Fibroblast of skin of back (primary cell): ENCODE data around the gene TBXA2R.

Source experiments
- DNase-seq: peaks from one replicate; pipeline ENCODE4 v3.0.0-alpha.2; 2013

Gene TBXA2R

DNA sequence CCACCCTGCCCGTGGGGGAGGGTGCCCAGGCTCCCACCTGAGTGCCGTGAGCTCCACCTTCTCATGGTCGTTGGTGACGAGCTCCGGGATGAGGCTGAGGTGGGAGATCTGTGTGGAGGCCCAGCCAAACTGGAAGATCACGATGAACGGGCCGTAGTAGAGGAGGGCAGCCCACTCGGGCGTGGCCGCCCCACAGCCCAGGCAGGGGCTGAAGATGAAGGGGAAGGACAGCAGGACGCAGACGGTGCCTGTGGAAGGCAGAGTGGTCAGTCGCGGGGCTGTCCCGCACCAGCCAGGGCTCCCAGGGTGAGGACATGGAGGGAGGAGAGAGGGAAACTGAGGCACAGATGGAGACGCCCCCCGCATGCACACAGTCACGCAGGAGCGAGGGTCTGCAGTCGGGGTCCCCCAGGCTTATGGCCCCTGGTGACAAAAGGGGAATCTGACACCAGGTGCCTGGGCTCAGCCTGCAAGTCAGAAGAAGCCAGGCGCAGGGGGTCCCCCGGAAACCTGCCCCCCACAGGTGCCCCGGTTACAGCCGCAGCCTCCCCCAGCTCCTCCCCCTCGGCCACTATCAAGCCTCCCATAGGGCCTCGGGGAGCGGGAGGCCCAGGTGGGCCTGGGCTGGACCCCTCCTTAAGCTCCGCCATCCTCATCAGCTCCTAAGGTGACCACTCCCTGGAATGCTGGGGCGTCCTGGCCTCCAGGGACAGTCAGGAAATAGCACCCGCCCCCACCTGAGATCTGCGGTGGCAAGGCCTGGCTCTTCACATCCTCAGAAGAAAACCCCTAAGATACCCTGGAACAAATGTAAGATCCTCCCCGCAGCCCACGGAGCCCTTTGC lies 55.5 kb downstream of the TBXA2R start:
- no peak for DNase-seq

DNA sequence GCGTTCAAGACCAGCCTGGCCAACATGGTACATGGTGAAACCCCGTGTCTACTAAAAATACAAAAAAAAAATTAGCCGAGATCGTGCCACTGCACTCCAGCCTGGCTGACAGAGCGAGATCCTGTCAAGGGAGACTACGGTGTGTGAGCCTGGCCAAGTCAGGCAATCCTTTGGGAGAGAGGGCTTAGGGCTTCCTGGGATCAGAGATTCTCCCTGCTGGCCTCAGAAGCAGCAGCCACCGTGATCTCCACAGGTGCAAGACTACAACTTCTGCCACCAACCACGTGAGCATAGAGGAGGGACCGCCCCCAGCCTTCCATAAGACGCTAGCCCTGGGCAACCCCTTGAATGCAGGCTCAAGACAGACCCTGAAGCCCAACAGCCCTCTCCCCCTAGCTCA lies 56.9 kb downstream of the TBXA2R start:
- DNase-seq, result no peak

DNA sequence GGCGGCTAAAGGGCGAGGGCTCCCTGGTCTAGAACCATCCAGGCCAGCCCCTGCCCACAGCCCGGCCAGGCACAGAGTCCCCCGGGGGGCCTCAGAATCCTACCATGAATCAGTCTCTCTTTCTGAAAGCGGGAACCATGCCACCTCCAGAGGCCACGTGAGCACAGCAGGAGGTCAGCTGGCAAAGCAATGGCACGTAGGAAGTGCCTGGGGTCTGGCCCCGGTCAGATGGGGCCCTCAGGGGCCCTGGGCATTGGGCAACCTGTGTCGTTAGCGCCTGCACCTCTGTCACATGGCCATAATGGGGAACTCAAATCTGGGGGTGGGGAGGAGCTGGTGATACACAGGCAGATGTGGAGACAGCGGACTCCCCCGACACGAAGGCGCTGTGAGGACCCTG lies 58.1 kb downstream of the TBXA2R start:
- no peak for DNase-seq

DNA sequence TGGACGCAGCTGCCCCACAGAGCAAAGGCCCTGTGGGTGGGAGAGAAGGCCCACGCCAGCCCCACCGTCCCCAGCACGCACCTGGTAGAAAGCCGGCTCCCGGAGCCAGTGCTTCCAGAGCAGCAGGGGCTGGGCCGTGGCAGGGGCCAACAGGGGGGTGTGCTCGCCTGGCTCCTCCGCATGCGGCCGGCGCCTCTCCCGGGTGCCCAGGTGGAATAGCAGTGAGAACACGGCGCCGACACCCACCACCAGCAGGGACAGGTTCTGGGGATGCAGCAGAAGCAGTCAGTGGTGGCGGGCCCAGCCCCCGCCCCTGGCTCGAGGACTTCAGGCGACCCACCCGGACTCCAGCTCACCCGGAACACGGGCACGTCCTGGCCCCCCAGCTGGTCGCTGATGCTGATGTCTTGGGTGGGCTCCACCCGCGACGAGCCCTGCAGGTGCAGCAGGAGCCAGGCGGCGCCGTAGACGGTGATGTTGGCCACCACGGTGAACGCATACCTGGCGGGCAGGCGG lies 58.9 kb downstream of the TBXA2R start:
- no peak for DNase-seq

DNA sequence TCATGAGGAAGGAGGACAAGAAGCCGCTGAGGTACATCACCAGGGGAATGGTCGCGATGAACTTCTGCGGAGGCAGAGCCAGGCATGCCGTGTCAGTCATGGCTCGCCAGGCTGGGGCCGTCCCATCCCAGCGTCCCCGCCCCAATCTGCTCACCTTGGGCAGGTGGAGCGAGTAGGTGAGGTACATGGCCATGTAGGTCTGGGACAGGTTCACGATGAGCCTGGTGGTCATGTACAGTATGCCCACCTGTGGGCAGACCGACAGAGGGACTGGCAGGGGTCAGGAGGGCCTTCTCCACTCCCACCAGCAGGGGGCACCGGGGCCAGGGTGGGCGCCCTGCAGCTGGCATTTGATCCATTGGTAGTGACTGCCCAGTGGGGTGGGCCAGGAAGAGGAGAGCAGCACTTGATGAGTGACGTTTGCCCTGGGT lies 59.4 kb downstream of the TBXA2R start:
- DNase-seq, result no peak

DNA sequence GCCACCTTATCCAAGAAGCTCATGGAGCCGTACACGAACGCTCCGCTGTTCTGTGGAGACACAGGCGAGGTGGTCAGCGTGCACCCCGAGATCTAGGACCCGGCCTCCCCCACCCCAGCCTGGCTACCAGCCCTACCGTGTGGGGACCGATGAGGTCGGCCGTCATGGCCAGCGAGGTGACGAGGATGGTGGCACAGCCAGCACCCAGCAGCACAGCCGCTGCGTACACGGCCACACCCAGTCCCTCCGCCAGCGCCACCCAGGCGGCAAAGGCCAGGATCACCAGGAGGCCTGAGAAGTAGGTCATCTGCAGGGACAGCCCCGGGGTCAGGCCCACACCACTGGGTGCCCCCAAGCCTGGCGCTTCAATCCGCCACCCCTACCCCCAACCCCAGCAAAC lies 60.6 kb downstream of the TBXA2R start:
- DNase-seq, result no peak

DNA sequence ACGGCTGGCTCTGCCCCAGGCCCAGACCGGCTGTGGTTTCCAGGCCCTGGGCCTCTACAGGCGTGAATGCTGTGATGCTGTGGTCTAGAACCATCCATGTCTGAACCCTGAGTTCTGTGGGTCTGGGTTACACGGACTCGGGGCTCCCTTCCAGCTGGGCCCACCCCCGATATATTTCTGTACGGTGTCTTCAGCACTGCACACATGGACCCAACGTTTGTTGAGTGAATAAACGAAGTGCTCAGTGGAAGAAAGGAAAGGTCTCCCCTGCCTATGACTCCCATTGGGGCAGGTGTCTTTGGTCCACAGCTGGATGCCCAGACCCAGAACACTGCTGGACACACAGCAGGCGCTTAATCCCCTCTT lies 61.0 kb downstream of the TBXA2R start:
- no peak for DNase-seq

DNA sequence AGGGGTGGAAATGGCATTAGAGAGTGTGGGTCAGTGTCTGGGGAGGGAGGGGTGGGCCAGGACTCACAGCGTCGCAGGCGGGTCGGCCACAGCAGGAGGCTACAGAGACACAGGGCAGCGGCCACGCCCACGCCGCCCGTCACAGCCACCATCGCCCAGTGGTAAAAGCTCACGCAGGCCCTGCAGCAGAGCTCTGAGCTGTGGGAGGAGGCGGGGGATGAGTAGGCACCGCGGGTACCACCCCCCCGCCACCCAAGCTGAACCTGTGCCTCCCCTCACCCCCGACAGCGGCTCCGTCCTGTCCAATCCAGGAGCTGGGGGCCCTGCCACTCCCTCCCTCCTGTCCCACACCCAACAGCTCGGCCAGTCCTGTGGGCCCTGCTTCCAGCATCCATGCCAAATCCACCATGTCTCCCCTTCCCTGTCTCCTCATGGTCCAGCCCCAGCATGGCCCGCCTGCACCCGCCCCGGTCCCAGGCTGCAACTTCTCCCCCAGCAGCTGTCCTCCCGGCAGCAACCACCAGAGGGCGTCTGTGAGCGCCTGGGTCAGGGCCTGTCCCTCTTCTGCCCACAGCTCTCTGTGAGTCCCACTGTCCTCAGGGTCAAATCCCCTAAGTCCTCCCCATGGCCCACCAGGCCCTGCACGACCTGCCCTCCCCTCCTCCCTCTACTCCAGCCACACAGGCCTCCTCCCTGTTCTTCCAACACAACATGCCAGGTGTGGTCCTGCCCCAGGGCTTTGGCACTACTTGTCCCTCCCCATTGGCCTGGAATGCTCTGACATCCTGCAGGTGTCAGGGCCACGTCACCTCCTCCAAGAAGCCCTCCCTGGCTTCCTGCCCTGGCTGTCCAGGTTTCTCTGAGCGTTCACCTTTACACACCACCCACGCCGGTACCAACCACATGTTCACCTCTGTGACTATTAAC lies 61.7 kb downstream of the TBXA2R start:
- peak; percentile 53 for DNase-seq
